Fibroblast of peridontal ligament (primary cell): ENCODE results near the gene AURKA.
"Not testable (repeated sequence)": the region's sequence is repeated elsewhere in the genome, so short reads cannot be mapped to it uniquely, and the experiment has no call there.

Source experiments
- DNase-seq: peaks from one replicate; pipeline ENCODE4 v3.0.0-alpha.2; 2010; ENCODE audit errors: extremely low read depth

The AURKA gene

DNA sequence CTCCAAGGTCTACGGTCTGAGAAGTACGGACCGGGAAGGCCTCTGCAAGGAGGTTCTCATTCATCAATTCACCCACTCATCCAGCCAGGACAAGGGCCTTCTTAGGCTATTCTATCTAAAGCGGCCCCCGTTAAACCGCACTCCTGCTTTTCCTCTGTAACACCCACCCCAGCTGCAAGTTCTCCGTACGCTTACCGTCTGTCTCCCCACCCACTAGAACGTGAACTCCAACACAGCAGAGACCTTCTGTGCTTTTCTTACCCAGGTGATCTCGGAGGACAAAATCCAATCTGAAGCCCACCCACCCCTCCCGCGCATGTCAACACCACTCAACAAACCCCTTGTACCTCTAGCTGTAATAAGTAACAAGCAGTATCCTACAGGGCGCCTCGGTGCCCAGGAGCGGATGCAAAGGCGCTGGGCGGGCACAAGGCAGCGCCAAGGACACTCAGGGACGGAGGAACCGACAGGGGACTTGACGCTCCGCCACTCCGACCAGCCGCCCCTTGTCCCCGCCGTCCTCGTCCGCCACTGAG is 351 bp downstream of the AURKA start:
- DNase-seq: no peak

DNA sequence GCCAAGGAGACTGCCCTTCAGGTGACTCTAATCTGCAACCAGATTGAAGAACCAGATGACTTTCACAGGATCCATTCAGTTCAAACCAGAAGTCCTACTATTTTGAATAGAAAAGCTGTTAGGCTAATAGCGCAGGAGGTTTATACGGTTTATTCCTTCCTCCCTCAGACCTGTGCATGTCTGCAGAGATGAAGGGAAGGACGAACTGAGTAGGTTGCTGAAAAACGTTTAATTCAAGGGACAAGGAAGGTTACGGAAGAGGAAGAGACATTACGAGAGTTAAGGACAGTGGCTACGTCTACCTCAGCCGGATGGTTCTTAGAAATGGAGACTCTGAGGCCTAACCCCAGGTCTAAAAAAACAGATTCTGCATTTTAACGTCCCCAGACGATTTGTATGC is 978 bp downstream of the AURKA start:
- DNase-seq: no peak

DNA sequence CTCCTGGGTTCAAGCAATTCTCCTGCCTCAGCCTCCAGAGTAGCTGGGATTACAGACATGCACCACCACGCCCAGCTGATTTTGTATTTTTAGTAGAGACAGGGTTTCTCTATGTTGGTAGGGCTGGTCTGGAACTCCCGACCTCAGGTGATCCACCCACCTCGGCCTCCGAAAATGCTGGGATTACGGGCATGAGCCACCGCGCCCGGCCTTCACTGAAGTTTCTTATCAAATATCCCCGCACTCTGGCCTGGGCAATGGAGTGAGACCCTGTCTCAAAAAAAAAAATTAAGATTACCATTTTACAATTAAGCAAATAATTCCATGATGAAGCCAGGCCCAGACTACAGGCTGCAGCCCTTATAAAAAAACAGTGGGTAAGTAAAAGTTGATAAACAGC is 1.6 kb downstream of the AURKA start:
- not testable (repeated sequence) for DNase-seq

DNA sequence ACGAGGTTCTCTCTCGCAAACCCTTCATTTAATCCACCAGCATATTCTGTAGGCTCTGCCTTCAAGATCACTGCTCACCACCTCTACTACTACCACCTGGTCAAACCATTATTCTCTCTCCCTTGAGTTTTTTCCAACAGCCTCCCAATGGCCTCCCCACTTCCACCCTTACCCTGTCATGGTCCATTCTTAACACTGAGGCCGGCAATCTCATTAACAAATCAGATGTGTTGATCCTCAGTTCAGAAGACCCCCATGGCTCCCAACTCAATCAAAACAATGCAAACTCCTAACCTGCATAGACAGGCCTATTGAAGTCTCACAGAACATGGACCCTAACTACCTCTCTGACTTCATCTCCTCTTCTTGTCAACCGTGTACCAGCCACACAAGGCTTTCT is 2.2 kb downstream of the AURKA start:
- DNase-seq: no peak

DNA sequence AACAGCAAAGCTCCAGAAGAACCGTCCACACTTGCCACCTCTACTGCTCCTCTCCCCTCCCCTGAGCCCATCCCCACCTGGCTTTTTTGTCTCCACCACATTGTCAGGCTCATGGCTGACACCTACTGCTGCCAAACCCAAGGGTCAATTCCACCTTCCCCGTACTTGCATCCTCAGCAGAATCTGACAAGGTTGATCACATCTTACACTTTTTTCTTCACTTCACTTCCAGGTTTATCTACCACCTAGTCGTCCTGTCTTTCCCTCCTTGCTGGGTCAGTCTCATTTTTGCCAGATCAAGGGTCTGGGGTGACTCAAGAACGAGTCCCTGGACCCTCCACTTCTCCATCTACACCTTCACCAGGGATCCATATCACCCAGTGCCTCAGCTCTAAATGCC is 3.1 kb downstream of the AURKA start:
- no peak for DNase-seq

DNA sequence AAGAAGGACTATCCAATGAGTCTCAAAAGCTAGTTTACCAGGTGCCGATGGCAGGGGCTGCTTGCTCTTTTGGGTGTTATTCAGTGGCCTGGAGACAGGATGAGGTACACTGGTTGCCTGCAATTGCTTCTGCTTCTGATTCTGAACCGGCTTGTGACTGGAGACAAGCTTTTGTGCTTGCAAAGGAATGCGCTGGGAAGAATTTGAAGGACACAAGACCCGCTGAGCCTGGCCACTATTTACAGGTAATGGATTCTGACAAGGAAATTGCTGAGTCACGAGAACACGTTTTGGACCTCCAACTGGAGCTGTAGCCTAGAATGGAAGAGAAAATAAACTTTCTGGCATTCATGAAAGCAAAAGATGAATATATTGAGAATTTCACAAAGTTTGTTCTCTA is 5.8 kb downstream of the AURKA start:
- DNase-seq: no peak

DNA sequence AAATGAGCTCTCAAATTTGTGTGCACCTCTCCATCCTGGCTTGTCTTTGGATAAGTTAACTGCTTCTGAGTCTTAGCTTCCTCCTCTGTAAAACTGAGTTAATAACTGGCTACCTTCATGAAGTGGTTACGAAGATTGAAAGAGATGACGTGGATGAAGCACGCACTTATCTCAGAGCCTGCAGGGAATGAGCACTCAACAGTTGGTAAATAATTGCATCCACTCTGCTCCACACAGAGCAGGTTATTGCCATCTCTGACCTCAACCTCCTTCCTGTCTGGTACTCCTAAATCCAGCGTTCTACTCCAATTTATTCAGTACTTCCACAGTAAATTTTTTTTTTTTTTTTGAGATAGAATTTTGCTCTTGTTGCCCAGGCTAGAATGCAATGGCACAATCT is 6.9 kb downstream of the AURKA start:
- DNase-seq: no peak

DNA sequence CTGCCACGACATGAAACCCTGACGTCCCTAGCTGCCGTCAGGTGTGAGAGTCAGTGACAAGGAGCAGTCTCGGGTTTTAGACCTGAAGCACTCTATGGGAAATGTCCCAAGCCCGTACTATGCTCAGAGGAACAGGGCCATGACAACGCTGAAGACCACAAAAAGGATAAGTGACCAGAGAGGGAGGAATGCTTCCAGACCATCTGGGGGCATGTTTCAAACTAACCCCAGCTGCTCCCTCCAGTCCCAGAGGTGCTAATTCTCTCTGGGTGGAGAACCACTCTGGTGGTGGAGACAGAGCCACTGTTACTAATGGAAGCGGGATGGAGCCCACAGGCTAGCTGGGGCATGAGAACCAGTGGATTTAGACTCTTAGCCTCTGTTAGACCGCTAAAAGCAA is 8.7 kb downstream of the AURKA start:
- DNase-seq: no peak

DNA sequence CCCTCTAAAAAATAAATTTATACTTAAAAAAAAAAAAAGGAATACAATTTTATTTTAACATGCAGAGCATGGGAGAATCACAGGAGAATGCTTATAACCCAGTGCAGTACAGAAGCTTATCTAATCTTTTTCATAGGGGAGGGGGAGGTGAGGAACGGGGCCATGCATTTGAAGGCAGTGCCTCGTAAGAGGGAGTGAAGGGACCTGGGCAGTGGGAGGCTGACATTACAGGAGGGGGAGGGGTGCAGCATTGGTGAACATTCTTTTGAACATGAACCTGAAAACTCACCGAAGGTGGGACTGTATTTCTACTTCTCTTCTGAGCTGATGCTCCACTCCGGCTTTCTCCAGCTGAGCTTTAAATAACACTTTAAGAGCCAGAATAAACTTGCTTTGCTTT is 9.3 kb downstream of the AURKA start:
- DNase-seq: no peak

DNA sequence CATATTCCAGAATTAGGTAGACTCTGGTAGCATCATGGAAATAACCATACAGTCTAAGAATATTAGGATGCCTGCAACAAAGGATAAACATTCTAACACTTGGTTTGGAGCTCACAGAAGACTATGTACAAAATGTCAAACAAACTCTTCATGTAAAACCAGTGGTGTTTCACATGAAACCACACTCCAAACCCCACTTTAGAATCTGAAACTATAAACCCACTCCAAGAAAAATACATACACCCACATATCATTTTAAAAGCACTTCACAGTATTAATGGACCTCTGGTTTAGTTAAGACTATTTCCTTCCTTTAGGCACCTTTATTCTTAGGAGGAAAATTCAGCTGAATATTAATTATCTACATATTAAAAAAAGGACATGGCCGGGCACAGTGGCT is 10.5 kb downstream of the AURKA start:
- no peak for DNase-seq

DNA sequence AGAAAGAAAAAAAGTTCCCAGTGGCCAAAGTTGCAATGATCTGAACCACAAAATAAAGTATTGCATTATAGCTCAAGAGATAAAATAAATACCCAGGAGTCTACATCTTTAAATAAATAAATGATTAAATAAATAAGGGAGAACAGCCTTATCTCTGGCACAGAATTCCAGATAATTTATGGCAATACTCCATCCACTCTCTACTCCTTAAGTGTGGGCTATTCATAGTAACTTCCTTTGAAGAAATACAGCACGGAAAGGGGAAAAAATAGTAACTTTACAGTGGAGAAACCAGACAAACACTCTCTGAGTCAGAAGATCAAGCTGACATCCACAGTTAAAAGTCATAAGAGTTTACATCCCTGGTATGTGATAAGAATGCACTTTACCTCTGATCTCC is 11.6 kb downstream of the AURKA start:
- no peak for DNase-seq

DNA sequence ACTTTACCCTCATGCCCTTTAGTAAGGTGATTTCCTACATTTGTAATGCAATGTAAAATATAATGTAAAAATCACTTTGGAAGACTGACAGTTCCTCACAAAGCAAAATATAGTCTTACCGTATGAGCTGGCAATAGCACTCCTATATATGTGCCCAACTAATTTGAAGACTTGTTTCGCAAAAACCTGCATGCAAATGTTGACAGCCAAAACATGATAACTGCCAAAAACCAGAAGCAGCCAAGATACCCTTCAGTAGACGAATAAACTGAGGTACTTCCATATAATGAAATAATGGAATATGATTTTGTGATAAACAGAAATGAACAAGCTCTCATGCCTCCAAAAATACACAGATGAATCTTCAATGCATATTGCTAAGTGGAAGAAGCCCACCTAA is 13.6 kb downstream of the AURKA start:
- DNase-seq: no peak

DNA sequence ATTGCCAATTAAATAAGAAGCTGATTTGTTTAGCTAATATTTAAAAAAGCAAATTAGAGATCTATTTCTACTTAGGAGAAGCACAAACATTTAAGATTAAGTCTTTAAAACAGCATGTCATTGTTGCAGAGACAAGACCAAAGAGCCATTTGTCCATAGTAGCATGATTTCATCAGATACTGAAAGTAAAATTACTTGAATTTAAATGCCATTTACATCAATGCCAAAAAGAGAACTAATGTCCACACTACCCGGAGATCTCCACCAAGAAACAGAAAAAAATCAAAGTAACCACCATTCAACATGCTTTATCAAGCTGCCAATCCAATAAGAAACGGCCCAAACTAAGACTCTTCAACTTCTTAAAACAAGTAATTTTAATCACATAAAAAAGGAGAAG is 15.7 kb downstream of the AURKA start:
- peak; percentile 48 for DNase-seq

DNA sequence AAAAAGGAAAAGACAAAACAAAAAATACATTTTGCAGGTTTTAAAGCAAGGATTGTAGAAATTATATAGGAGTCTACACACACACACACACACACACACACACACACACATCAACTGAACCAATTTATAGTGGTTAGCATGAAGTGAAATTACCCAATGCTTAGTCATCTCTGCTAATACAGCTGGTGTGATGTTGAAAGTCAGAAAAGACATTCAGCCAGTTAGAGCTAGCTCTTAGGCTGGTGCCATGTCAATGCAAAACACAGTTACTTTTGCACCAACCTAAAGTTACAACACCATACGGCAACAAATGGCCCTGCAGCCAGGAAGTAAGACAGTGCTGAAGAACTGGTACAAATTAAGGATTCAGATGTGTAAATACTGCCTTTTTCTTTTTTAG is 18.1 kb downstream of the AURKA start:
- DNase-seq: peak; percentile 99

DNA sequence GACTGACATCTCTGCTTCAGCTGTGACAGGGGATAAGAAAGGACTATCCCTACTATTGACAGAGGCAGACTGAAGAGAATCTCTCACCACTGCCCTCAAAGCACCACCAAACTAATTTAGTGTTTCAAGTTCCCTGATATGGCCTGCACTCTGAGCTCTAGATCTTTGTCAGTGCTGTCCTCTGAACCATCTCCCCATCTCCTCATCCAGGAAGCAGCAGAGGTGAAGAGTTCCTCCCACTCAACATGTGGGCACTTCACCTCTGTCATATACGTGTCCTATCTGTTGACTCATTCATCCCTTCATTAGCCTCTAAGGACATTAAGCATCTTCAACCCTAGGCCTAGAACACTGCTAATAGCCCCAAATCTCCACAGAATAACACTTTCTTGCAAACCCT is 19.2 kb downstream of the AURKA start:
- DNase-seq: no peak

DNA sequence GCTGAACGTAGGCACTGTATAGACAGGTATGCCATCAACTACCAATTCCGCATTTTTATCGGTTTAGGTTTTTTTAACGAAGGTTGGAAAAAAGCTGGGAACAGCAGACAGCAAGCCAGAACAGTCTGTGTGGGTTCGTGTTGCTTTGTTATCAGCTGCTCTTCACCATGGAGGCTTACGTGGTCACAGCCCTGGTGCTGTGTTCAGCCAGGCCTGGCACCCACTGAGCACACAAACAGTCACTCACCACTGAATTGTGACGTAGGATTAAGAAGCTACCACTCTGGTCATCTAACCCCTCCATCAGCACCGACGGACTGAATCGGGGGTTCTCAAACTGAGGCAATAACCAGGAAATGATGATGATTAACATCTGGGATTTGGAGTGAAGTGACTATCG is 20.0 kb downstream of the AURKA start:
- no peak for DNase-seq

DNA sequence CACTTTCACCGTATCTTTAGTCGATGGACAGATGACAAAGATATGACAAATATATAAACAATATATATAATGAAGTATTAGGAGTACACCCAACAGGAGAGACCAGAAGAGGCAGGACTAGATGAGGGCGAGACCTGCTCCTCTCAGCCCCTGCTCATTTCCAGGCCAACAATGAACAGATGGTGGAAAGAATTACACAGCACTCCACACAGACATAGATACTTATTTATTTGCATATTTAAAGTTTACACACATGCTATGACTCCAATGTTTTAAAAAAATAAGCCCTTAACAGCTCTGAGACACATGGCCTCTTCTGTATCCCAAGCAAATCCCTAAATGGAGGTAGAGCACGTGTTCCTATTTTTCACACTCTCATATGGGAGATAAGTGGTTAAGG is 22.8 kb downstream of the AURKA start:
- DNase-seq: no peak

DNA sequence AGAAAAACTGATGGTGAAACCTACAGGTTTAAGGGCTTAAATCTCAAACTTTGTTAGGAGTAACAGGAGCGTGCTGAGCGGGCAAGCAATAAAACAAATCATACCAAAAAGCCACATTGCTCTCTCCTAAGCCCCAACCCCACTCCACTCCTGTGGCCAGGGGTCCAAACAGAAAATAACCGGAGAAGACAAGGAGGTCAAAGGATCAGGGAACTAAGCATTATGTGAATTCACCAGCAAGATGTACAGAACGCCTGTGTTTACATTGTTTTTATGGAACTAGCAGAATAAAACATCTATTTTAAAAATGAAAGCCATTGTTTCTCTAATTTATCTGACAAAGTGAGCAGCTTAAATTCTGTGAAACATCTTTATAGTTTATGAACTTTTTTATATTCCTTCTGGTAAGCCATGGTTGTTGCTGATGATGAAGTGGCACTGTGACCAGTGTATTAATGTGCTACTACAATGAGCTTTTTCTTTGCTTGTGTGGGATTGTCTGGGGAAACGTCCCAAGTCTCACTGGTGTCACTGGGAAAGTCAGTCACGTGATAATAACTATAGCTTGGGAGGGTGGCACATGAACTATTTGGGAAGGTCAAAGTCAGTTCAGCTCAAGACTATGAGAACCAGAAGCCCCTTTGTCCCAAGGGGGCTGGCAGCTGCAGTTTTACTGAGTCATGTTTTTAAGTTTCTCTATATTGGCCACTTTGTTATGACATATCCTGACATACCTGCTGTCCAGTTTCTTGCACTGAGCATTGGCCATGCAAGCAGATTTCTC is 23.5 kb downstream of the AURKA start:
- no peak for DNase-seq

DNA sequence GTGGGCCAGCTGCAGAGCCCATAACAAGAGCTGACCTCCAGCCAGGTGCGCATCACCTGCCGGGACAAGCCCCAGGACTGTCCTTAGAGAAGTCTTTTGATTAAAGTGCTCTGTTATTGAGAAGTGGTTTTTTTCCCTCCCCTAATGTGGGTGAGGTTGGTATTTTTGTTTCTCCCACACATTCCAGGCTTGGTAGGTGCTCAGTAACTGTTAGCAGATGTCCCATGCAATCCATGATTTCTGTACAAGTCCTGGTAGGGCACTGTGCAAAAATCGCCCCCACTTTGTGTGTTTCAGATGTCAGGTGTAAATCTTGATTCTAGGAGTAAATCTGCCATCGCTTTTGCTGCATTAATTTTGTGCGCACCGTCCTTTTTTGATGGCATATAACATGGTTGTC is 28.5 kb downstream of the AURKA start:
- DNase-seq: no peak

DNA sequence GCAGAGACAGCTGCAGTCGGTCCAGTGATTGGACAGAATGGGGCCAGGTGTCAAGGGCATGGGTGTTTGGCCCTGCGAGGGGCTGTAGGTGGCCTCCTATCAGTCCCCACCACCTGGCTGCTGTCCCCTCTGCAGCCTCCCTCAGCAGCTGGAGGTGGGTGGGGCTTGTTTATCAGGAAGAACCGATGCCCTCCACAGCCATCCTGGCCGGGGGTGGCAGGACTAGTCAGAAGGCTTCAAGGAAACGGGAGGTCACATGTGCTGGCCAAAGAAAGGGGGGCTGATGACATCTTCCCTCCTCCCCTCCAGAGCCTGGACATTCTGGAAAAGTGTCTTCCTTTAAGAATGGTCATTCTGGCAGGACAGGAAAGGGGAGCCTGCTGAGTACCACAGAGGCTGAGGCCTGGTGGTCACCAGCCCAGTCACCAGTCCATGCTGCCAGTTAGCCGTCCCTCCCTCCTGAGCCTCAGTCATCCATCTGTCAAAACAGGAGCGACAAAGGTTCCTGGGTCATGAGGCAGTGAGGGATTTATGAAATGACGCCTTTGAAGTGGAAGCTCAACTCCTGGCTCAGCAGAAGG is 29.1 kb downstream of the AURKA start:
- no peak for DNase-seq

DNA sequence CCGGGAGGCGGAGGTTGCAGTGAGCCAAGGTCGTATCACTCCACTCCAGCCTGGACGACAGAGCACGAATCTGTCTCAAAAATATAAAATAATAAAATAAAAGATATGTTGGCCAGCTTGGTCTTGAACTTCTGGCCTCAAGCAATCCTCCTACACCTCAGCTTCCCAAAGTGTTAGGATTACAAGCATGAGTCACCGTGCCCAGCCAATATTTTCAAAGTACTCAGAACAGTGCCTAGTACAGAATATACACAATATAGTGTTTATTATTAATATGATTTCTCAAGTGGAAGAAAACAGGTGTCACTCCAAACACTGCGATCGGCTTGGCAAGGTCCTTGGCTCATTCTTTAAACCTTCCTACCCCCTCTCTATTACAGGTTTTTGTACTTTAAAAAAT is 30.1 kb downstream of the AURKA start:
- DNase-seq: no peak

DNA sequence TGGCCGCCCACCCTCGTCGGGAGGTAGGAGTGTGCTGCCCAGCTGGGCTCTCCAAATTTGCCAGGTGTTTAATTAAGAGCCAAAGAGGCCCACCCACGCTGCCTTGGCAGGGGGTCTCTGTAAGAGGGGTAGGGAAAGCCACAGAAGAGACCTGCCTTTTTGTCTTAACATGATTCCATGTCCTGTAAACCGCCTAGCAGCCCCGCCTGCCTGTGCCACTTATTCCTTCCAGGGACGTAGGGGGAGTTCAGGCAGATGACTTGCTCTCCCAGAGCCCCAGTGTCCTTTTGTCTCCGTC is 31.2 kb downstream of the AURKA start:
- no peak for DNase-seq

DNA sequence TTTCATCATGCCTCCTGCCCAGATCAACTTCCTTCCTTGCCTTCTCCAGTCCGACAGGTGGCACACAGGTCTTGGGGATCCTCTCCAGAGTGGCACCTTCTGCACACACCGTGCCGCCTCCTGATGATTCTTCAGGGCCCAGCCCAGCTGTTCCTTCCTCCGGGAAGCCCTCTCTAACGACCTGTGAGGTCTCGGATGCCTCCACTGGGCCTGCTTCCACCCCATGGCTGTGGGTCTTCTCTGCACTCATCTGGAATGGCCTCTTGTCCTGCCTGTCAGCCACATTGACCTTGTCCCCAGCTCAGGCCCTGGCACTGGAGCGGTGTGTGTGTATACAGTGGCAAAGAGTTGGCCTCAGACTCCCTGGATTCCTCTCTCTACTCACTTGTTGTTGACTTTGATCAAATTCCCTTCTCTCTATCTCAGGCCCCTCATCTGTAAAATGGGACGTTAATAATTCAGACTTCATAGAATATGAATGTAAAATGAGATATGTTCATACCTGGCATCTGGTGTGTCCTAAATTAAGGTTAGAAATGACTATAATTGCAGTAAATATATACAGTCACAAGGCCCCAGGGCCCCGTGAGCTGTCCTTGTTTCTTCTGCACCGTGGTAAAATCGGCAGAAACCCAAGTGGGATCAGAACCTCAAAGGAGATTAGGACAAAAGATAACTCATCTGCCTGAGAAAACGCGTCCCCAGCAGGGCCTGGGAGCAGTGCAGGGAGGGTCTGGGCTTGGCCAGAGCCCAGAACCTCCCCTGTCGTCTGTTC is 31.7 kb downstream of the AURKA start:
- no peak for DNase-seq
